NCI-H82 treated with DMSO at 0.1 percent for 48 hours (cell line): ENCODE results near the gene PTGES3.

Experiments
- DNase-seq: peaks from one replicate; lab custom pipeline; 2025; ENCODE audit not compliant: unreplicated experiment; lab: John Stamatoyannopoulos, UW

PTGES3 gene

GRCh38 chr12:56629459-56630179 lies 58.5 kb downstream of the PTGES3 start:
- DNase-seq: no peak

- no peak for DNase-seq
These were observed 59.2 kb downstream of the PTGES3 start for GRCh38 chr12:56628671-56629458.

- DNase-seq: no peak
These were observed 61.4 kb downstream of the PTGES3 start for GRCh38 chr12:56626701-56627100.

- DNase-seq: peak; percentile 24
These were observed 65.5 kb downstream of the PTGES3 start for GRCh38 chr12:56622535-56622934.

GRCh38 chr12:56616925-56617324 lies 71.2 kb downstream of the PTGES3 start:
- no peak for DNase-seq

GRCh38 chr12:56616244-56616643 lies 71.8 kb downstream of the PTGES3 start:
- no peak for DNase-seq

- DNase-seq: no peak
These were observed 73.5 kb downstream of the PTGES3 start for GRCh38 chr12:56614627-56615026.
